ENCODE data around the gene POLR2F. TPM values are rescaled to one million over a fixed set of nuclear protein-coding genes. Genes with fewer than 3 reads are reported as not detected.

POLR2F gene
- total RNA-seq, 1 donor from 2014 or later, result 58.9 TPM

GRCh38 chr22:37990862-37991261 is 37.4 kb downstream of the POLR2F start:
- no peaks in the 10 kb centered on the region for H3K9me3 Mint-ChIP-seq (ENCODE audit: unreplicated experiment)
- no peak overlapping the region for H3K4me3 Mint-ChIP-seq (ENCODE audit: unreplicated experiment)
- no peak overlapping the region for H3K27ac Mint-ChIP-seq (ENCODE audit: unreplicated experiment)
- no peak for TF ChIP-seq CTCF (IDR thresholded peaks at IDR 0.05; ENCODE audit: unreplicated experiment)
- no peaks in the 10 kb centered on the region for H3K36me3 Mint-ChIP-seq (ENCODE audit: low read depth, unreplicated experiment)
- no peak for DNase-seq (ENCODE audit: low spot score)
- peaks cover 6% of the 10 kb centered on the region for H3K27me3 Mint-ChIP-seq (ENCODE audit: unreplicated experiment)
- no peaks in the 10 kb centered on the region for H3K4me1 Mint-ChIP-seq (ENCODE audit: unreplicated experiment)

- no peaks in the 10 kb centered on the region for H3K36me3 Mint-ChIP-seq (ENCODE audit: low read depth, unreplicated experiment)
- H3K4me3 Mint-ChIP-seq (ENCODE audit: unreplicated experiment), result no peak overlapping the region
- no peaks in the 10 kb centered on the region for H3K9me3 Mint-ChIP-seq (ENCODE audit: unreplicated experiment)
Measured at GRCh38 chr22:37991731-37992442, 38.4 kb downstream of the POLR2F start.

GRCh38 chr22:37994049-37994448 is 40.5 kb downstream of the POLR2F start:
- TF ChIP-seq CTCF (IDR thresholded peaks at IDR 0.05; ENCODE audit: unreplicated experiment), result no peak
- H3K27me3 Mint-ChIP-seq (ENCODE audit: unreplicated experiment), result peaks cover 2% of the 10 kb centered on the region

More at GRCh38 chr22:37991731-37992442, 38.4 kb downstream of the POLR2F start:
- DNase-seq (ENCODE audit: low spot score), result no peak
- H3K27ac Mint-ChIP-seq (ENCODE audit: unreplicated experiment), result no peak overlapping the region
- peaks cover 6% of the 10 kb centered on the region for H3K27me3 Mint-ChIP-seq (ENCODE audit: unreplicated experiment)
- no peaks in the 10 kb centered on the region for H3K4me1 Mint-ChIP-seq (ENCODE audit: unreplicated experiment)
- no peak for TF ChIP-seq CTCF (IDR thresholded peaks at IDR 0.05; ENCODE audit: unreplicated experiment)

GRCh38 chr22:37994982-37995381 is 41.5 kb downstream of the POLR2F start:
- no peak for DNase-seq (ENCODE audit: low spot score)
- no peak for TF ChIP-seq CTCF (IDR thresholded peaks at IDR 0.05; ENCODE audit: unreplicated experiment)
- Mint-ChIP-seq H3K27ac (ENCODE audit: unreplicated experiment) (no peak overlapping the region), H3K36me3 (ENCODE audit: low read depth, unreplicated experiment) (no peaks in the 10 kb centered on the region), H3K27me3 (ENCODE audit: unreplicated experiment) (peaks cover 2% of the 10 kb centered on the region), H3K4me3 (ENCODE audit: unreplicated experiment) (no peak overlapping the region), H3K9me3 (ENCODE audit: unreplicated experiment) (no peaks in the 10 kb centered on the region), H3K4me1 (ENCODE audit: unreplicated experiment) (no peaks in the 10 kb centered on the region)

More at GRCh38 chr22:37994049-37994448, 40.5 kb downstream of the POLR2F start:
- Mint-ChIP-seq H3K9me3 (ENCODE audit: unreplicated experiment) (no peaks in the 10 kb centered on the region), H3K27ac (ENCODE audit: unreplicated experiment) (no peak overlapping the region), H3K4me3 (ENCODE audit: unreplicated experiment) (no peak overlapping the region), H3K4me1 (ENCODE audit: unreplicated experiment) (no peaks in the 10 kb centered on the region), H3K36me3 (ENCODE audit: low read depth, unreplicated experiment) (no peaks in the 10 kb centered on the region)
- no peak for DNase-seq (ENCODE audit: low spot score)

GRCh38 chr22:37995460-37995859 is 42.0 kb downstream of the POLR2F start:
- Mint-ChIP-seq H3K27me3 (ENCODE audit: unreplicated experiment) (peaks cover 2% of the 10 kb centered on the region), H3K4me3 (ENCODE audit: unreplicated experiment) (no peak overlapping the region), H3K27ac (ENCODE audit: unreplicated experiment) (no peak overlapping the region), H3K4me1 (ENCODE audit: unreplicated experiment) (no peaks in the 10 kb centered on the region), H3K36me3 (ENCODE audit: low read depth, unreplicated experiment) (no peaks in the 10 kb centered on the region), H3K9me3 (ENCODE audit: unreplicated experiment) (no peaks in the 10 kb centered on the region)
- TF ChIP-seq CTCF (IDR thresholded peaks at IDR 0.05; ENCODE audit: unreplicated experiment), result no peak
- no peak for DNase-seq (ENCODE audit: low spot score)
